OCI-LY3 (cell line): ENCODE data around the gene SIGLEC5.

Source experiments
- H2AFZ ChIP-seq: fragments of 200-600, 300-600 bp; shearing (Covaris generic); 2 replicates; pipeline ENCODE4 v1.6.0; 2014; ENCODE audit warnings: antibody characterized with exemption, low read depth, low read length
- H3K27ac ChIP-seq: fragments of 200-600, 300-600 bp; sonication (generic); 2 replicates; pipeline ENCODE4 v1.5.1; 2014; ENCODE audit warnings: mild to moderate bottlenecking, low read length, moderate library complexity, mixed read lengths
- H3K27me3 ChIP-seq: fragments of 200-600, 300-600 bp; sonication (generic); 2 replicates; pipeline ENCODE4 v1.6.1; 2014; ENCODE audit warnings: low read depth, low read length, mixed read lengths
- H3K36me3 ChIP-seq: fragments of 200-600, 300-600 bp; sonication (generic); replicated peaks from 2 replicates; pipeline ENCODE3; 2014; ENCODE audit warnings: low read depth, low read length, mixed read lengths
- H3K4me1 ChIP-seq: fragments of 300-600, 200-600 bp; sonication (generic); 2 replicates; pipeline ENCODE4 v1.6.1; 2014; ENCODE audit warnings: low read length, mixed read lengths
- H3K4me2 ChIP-seq: fragments of 200-600, 300-600 bp; sonication (generic); 2 replicates; pipeline ENCODE4 v1.6.1; 2014; ENCODE audit warnings: low read length, mixed read lengths
- H3K4me3 ChIP-seq: fragments of 300-600, 200-600 bp; sonication (generic); 2 replicates; pipeline ENCODE4 v1.5.1; 2014; ENCODE audit warnings: antibody characterized with exemption, mild to moderate bottlenecking, low read length, moderate library complexity
- H3K79me2 ChIP-seq: fragments of 300-600, 200-600 bp; shearing (Covaris generic); 2 replicates; pipeline ENCODE4 v1.6.1; 2014; ENCODE audit warnings: mild to moderate bottlenecking, low read length, mixed read lengths
- H3K9ac ChIP-seq: fragments of 300-600, 200-600 bp; shearing (Covaris generic); 2 replicates; pipeline ENCODE4 v1.6.0; 2014; ENCODE audit warnings: mild to moderate bottlenecking, low read length, moderate library complexity
- H3K9me3 ChIP-seq: fragments of 200-600, 300-600 bp; shearing (Covaris generic); 2 replicates; pipeline ENCODE4 v1.6.1; 2014; ENCODE audit warnings: low read length, mixed read lengths; ENCODE audit not compliant: insufficient read depth
- H4K20me1 ChIP-seq: fragments of 200-600, 300-600 bp; sonication (generic); 2 replicates; pipeline ENCODE4 v1.6.1; 2016; ENCODE audit warnings: low read length, mixed read lengths; ENCODE audit not compliant: insufficient read depth
- CTCF ChIP-seq: fragments of 200-600, 300-600 bp; sonication (generic); IDR thresholded peaks from 2 replicates; pipeline ENCODE4 v1.5.1; 2014; ENCODE audit warnings: antibody characterized with exemption, low read length, low read depth
- EZH2phosphoT487 ChIP-seq: fragments of 200-600 bp; shearing (Covaris generic); IDR thresholded peaks from 2 replicates; pipeline ENCODE4 v1.6.1; 2018; ENCODE audit warnings: antibody characterized with exemption, mixed run types, low read depth

Gene SIGLEC5

DNA sequence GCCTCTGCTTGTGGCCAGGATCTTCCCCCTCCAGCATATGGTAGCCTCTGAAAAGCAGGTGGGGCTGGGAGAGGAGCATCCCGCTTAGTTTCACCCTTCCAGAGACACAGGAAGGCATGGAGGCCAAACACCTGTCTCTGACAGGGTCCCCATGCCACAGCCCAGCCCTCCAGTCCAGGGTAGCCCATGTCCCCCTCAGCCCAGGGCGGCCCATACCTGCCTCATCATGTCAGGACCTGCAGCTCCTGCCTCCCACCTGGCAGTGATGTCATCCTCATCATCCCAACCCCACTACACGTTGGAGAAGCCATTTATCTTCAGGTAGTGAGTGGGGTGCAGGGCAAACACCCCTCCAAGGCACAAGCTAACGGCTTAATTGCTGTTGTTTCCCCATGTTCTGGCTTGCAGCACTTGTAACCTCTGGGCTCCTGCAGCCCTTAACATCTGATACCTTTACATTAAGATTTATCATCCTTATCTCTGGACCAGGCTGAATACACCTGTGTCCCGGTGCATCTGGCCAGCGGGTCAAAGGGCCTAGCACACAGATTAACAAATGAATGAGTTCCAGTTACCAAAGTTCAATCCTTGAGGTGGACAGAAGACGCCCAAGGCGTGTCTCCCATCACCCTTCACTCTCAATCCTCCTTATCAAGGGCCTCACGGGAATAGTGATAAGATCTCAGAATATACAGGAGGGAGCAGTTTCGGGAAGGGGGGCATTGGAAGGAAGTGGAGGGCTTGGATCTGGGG, 36.9 kb downstream of the SIGLEC5 start:
- Histone ChIP-seq H3K27me3 (no peaks in the 10 kb centered on the region), H3K4me3 (peak overlapping the region; percentile 85), H3K79me2 (no peaks in the 10 kb centered on the region), H3K4me1 (peaks cover 12% of the 10 kb centered on the region), H3K27ac (no peak overlapping the region), H2AFZ (peak overlapping the region; percentile 79; the same call in 1 of the 2 replicates), H3K4me2 (peak overlapping the region; percentile 86), H3K36me3 (peaks cover 5% of the 10 kb centered on the region), H3K9me3 (no peaks in the 10 kb centered on the region), H3K9ac (peak overlapping the region; percentile 73), H4K20me1 (no peaks in the 10 kb centered on the region)
- TF ChIP-seq EZH2phosphoT487, result no peak
- no peak for TF ChIP-seq CTCF

DNA sequence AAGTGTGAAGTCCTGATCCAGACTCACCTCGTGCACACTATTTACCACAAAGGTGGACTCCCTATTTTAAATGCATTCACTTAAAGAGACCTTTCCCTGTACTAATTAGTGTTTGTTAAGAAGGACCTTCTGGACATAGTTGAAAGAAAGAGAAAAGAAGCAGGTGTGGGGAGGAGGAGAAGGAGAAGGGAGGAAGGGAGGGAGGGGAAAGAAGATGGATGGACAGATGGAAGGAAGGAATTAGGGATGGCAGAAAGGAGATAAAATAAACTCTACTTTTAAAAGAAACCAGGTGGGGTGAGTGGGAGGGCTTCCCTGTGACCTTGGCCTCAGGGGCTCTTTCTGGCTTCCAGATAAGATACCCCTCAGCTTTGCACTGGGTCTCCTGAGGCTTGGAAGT, 37.7 kb downstream of the SIGLEC5 start:
- Histone ChIP-seq H2AFZ (no peak overlapping the region), H3K9me3 (no peaks in the 10 kb centered on the region), H3K79me2 (no peaks in the 10 kb centered on the region), H3K4me1 (peaks cover 12% of the 10 kb centered on the region), H3K27ac (no peak overlapping the region), H3K4me3 (no peak overlapping the region), H3K9ac (no peak overlapping the region), H3K4me2 (no peak overlapping the region), H3K36me3 (peaks cover 13% of the 10 kb centered on the region), H4K20me1 (no peaks in the 10 kb centered on the region), H3K27me3 (no peaks in the 10 kb centered on the region)
- TF ChIP-seq EZH2phosphoT487, result no peak
- no peak for TF ChIP-seq CTCF

DNA sequence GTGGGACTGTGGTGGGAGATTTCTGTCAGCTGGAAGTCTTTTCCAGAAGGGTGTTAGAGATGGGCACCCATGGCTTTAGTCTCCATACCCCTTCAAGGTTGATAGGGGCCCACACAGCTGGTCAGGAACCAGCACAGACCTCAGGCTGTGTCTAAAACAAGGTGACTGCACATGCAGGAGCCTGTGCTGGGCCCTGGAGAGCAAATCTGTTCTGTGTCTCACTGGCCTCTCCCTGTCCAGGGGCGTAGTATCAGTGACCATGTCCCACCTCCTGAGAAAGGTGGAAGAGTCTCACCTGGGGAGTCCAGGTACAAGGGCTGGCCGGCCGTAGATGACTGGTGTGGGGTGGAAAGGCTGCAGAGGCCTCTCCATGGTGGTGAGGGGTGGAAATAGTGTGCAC, 39.8 kb downstream of the SIGLEC5 start:
- H3K4me1 ChIP-seq, result peaks cover 12% of the 10 kb centered on the region
- no peaks in the 10 kb centered on the region for H3K79me2 ChIP-seq
- H2AFZ ChIP-seq, result no peak overlapping the region
- H3K9ac ChIP-seq, result no peak overlapping the region
- H3K9me3 ChIP-seq, result peaks cover 8% of the 10 kb centered on the region; the same call in 1 of the 2 replicates
- H3K4me3 ChIP-seq, result no peak overlapping the region
- H4K20me1 ChIP-seq, result no peaks in the 10 kb centered on the region
- H3K27ac ChIP-seq, result no peak overlapping the region
- H3K27me3 ChIP-seq, result no peaks in the 10 kb centered on the region
- TF ChIP-seq EZH2phosphoT487, result no peak
- TF ChIP-seq CTCF, result no peak
- no peak overlapping the region for H3K4me2 ChIP-seq
- peaks cover 34% of the 10 kb centered on the region for H3K36me3 ChIP-seq

GRCh38 chr19:51589511-51589910, 40.7 kb downstream of the SIGLEC5 start:
- TF ChIP-seq EZH2phosphoT487 (no peak), CTCF (no peak)
- peaks cover 43% of the 10 kb centered on the region for H3K36me3 ChIP-seq
- H4K20me1 ChIP-seq, result no peaks in the 10 kb centered on the region

More at GRCh38 chr19:51589511-51589910, 40.7 kb downstream of the SIGLEC5 start:
- Histone ChIP-seq H3K27me3 (no peaks in the 10 kb centered on the region), H2AFZ (no peak overlapping the region), H3K9me3 (peaks cover 8% of the 10 kb centered on the region; the same call in 1 of the 2 replicates), H3K27ac (no peak overlapping the region), H3K4me1 (peaks cover 5% of the 10 kb centered on the region; the same call in 1 of the 2 replicates), H3K4me2 (no peak overlapping the region), H3K79me2 (no peaks in the 10 kb centered on the region), H3K4me3 (no peak overlapping the region), H3K9ac (no peak overlapping the region)
